Gastrocnemius medialis (tissue), 4 donors: ENCODE measurements around the gene PNMA8A.

Experiments used
- CTCF ChIP-seq, 5 experiments: fragments of 450-650 bp in 3 of 5; fragments of 200-600 bp in 2 of 5; sonication (generic) in 2 of 5; IDR thresholded peaks in 4 of 5; conservative IDR thresholded peaks in 1 of 5; 1 replicate in 4 of 5; 2 replicates in 1 of 5; pipeline ENCODE4 v1.5.1; 2016 to 2019; ENCODE audit warnings: antibody characterized with exemption in 5 of 5, mild to moderate bottlenecking in 3 of 5, moderate library complexity in 3 of 5
- POLR2A ChIP-seq, 2 donors: fragments of 450-650 bp; IDR thresholded peaks; one replicate each; pipeline ENCODE4 v1.6.1; 2017; ENCODE audit warnings: antibody characterized with exemption in 2 of 2, mild to moderate bottlenecking in 2 of 2, moderate library complexity in 2 of 2

DNA sequence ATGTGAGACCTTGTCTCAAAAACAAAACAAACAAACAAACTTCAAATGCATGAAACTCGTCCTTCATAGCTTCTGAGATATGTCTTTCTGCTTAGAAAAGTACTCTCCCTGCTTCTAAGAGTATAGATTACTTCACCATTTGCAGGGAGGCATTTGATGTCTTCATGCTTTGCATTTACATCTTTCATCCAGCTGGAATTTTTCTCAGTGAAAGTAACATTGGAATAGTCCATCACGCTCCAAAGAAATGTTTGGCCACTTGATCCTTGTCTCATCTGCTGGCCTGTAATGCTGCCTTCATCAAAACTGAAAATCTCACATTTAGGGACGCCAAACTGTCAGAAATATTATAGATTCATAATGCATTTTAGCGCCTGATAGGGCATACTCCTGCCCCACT is 19.2 kb downstream of the PNMA8A start:
- TF ChIP-seq CTCF (IDR thresholded peaks at IDR 0.05 in 4 of 5, conservative IDR thresholded peaks at IDR 0.05 in 1 of 5) (no peak), POLR2A (IDR thresholded peaks at IDR 0.05) (no peak)
